Caco-2 (cell line): ENCODE results near the gene GABRG3. TPM values are rescaled to one million over a fixed set of nuclear protein-coding genes. Genes with fewer than 3 reads are reported as not detected.

Source experiments
- BruUV-seq: library from RNA; stranded (reverse); fragments of 400-500 nt; replicated peaks from 2 replicates; lab custom pipeline; 2021; lab: Mats Ljungman, UMichigan
- CTCF ChIA-PET: fragments of 300-600 bp; sonication (Branson Sonifier 250); formaldehyde crosslinking; loops from one replicate; lab custom pipeline; 2022; ENCODE audit warnings: antibody characterized with exemption; lab: Charles Lee
- POLR2A ChIA-PET: fragments of 300-600 bp; sonication (Branson Sonifier 250); formaldehyde crosslinking; loops from one replicate; lab custom pipeline; 2022; ENCODE audit warnings: antibody characterized with exemption; lab: Charles Lee
- DNase-seq, 2 experiments: peaks; one replicate each; pipeline versions ENCODE4 v3.0.0 to v3.0.0-alpha.2; 2020 to 2022
- H3K27me3 ChIP-seq: replicated peaks from 2 replicates; pipeline ENCODE4 v1.6.0; 2011; ENCODE audit warnings: low read length; ENCODE audit not compliant: control insufficient read depth, insufficient read depth
- H3K36me3 ChIP-seq: 2 replicates; pipeline ENCODE4 v1.5.1; 2011; ENCODE audit warnings: low read length; ENCODE audit not compliant: control insufficient read depth, insufficient read depth
- H3K4me1 ChIP-seq: fragments of 250-450 bp; sonication (Bioruptor Pico); 2 replicates; pipeline ENCODE4 v1.5.1; 2020; ENCODE audit warnings: mild to moderate bottlenecking
- H3K4me3 ChIP-seq: 2 replicates; pipeline ENCODE4 v1.5.1; 2011; ENCODE audit warnings: low read depth, mild to moderate bottlenecking, control low read depth, low read length
- H3K9me3 ChIP-seq: fragments of 250-450 bp; sonication (Bioruptor Pico); 2 replicates; pipeline ENCODE4 v1.5.1; 2020; ENCODE audit warnings: mild to moderate bottlenecking, moderate library complexity
- H3K27ac Mint-ChIP-seq: one replicate; pipeline ENCODE4 v1.8.0; 2022; ENCODE audit warnings: mixed read lengths; ENCODE audit not compliant: unreplicated experiment
- H3K27me3 Mint-ChIP-seq: one replicate; pipeline ENCODE4 v1.8.0; 2022; ENCODE audit warnings: mixed read lengths; ENCODE audit not compliant: insufficient read depth, unreplicated experiment
- H3K36me3 Mint-ChIP-seq: one replicate; pipeline ENCODE4 v1.8.0; 2022; ENCODE audit warnings: mild to moderate bottlenecking, mixed read lengths; ENCODE audit not compliant: insufficient read depth, unreplicated experiment
- H3K4me1 Mint-ChIP-seq: one replicate; pipeline ENCODE4 v1.8.0; 2022; ENCODE audit warnings: low read depth, mixed read lengths; ENCODE audit not compliant: unreplicated experiment
- H3K4me3 Mint-ChIP-seq: one replicate; pipeline ENCODE4 v1.8.0; 2022; ENCODE audit warnings: mild to moderate bottlenecking, moderate library complexity, mixed read lengths; ENCODE audit not compliant: unreplicated experiment
- H3K9me3 Mint-ChIP-seq: one replicate; pipeline ENCODE4 v1.8.0; 2022; ENCODE audit warnings: mixed read lengths; ENCODE audit not compliant: unreplicated experiment
- intact Hi-C: fragments of 100-400 bp; cut with micrococcal nuclease; formaldehyde crosslinking; loops from one replicate; pipeline ENCODE4 v1.10.0; 2022; ENCODE audit not compliant: unreplicated experiment
- total RNA-seq: library from RNA; stranded (reverse); gene quantifications from 2 replicates; pipeline ENCODE4 v1.2.3, GENCODE V29; 2022
- TF ChIP-seq, protein P1 (sequence below), 2 experiments: fragments of 200-600 bp in 1 of 2; IDR thresholded peaks; 1 replicate in 1 of 2; 2 replicates in 1 of 2; pipeline versions ENCODE4 v1.5.1 to v1.8.0; 2011 to 2022; ENCODE audit warnings: antibody characterized with exemption in 1 of 2, control low read depth in 1 of 2, inconsistent platforms in 1 of 2, low read depth in 1 of 2, low read length in 1 of 2, mild to moderate bottlenecking in 1 of 2, moderate library complexity in 1 of 2; ENCODE audit not compliant: insufficient read depth in 1 of 2, severe bottlenecking in 1 of 2, unreplicated experiment in 1 of 2

GABRG3 gene
- total RNA-seq, 1 experiment from 2014 or later = not detected

DNA sequence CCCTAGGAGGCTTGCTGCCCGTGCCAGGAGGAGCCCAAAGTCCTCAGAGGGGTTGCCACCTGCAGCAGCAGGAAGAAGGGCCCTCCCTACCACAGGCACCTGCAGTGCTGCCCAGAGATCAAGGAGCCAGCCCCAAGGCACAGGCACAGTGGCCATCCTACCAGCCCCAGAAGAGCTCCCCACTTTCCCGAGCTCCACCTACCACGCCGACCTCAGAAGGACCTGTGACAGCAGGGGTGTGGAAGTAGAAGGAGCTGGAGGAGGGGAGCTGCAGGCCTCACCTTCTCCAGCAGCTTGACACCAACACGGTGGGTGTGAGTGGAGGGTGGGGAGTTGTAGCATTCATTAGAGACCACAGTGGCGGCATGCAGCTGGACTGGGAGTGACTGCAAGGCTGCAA is 485.8 kb downstream of the GABRG3 start:
- H3K9me3 ChIP-seq = no peaks in the 10 kb centered on the region
- no peaks in the 10 kb centered on the region for H3K36me3 ChIP-seq
- ChIA-PET POLR2A (no interaction called here), CTCF (no interaction called here)
- intact Hi-C loops = no loop called here
- Mint-ChIP-seq H3K4me1 (no peaks in the 10 kb centered on the region), H3K27ac (no peak overlapping the region), H3K36me3 (no peaks in the 10 kb centered on the region), H3K4me3 (no peak overlapping the region), H3K9me3 (peaks cover 6% of the 10 kb centered on the region), H3K27me3 (peaks cover 7% of the 10 kb centered on the region)
- no peak overlapping the region for H3K4me3 ChIP-seq
- no TSS peak for BruUV-seq
- TF ChIP-seq, protein P1, sequence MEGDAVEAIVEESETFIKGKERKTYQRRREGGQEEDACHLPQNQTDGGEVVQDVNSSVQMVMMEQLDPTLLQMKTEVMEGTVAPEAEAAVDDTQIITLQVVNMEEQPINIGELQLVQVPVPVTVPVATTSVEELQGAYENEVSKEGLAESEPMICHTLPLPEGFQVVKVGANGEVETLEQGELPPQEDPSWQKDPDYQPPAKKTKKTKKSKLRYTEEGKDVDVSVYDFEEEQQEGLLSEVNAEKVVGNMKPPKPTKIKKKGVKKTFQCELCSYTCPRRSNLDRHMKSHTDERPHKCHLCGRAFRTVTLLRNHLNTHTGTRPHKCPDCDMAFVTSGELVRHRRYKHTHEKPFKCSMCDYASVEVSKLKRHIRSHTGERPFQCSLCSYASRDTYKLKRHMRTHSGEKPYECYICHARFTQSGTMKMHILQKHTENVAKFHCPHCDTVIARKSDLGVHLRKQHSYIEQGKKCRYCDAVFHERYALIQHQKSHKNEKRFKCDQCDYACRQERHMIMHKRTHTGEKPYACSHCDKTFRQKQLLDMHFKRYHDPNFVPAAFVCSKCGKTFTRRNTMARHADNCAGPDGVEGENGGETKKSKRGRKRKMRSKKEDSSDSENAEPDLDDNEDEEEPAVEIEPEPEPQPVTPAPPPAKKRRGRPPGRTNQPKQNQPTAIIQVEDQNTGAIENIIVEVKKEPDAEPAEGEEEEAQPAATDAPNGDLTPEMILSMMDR (IDR thresholded peaks at IDR 0.05; ENCODE audit: insufficient read depth in 1 of 2, low read depth in 1 of 2, low read length in 1 of 2, severe bottlenecking in 1 of 2, unreplicated experiment in 1 of 2) = no peak
- DNase-seq = no peak
- no peaks in the 10 kb centered on the region for H3K4me1 ChIP-seq
- no peaks in the 10 kb centered on the region for H3K27me3 ChIP-seq

DNA sequence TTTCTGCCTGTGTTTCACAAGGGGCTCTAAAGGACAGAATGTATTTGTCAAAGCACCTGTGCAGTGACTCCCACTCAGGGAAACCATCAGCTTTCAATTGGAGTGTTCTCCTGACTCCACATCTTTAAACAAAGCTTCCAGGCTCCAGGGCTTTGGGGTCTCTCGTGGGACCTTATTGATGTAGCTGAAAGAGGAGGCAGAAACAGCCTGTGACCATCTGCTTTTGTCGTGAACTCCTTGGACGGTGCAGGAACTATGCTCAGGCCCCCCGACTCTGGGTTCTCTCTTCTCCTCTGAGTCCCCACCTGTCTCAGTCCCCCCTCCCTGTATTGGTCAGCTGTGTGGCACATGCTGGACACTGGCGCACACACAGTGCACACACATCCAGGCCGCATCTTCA is 486.8 kb downstream of the GABRG3 start:
- POLR2A ChIA-PET = no interaction called here
- Mint-ChIP-seq H3K4me1 (no peaks in the 10 kb centered on the region), H3K27me3 (peaks cover 9% of the 10 kb centered on the region), H3K27ac (no peak overlapping the region), H3K36me3 (no peaks in the 10 kb centered on the region), H3K4me3 (no peak overlapping the region), H3K9me3 (peaks cover 12% of the 10 kb centered on the region)
- BruUV-seq = no TSS peak
- peaks cover 3% of the 10 kb centered on the region; the same call in 1 of the 2 replicates for H3K9me3 ChIP-seq
- intact Hi-C loops = no loop called here
- H3K4me3 ChIP-seq = no peak overlapping the region
- no peak for DNase-seq
- TF ChIP-seq, protein P1 (IDR thresholded peaks at IDR 0.05; ENCODE audit: insufficient read depth in 1 of 2, low read depth in 1 of 2, low read length in 1 of 2, severe bottlenecking in 1 of 2, unreplicated experiment in 1 of 2) = no peak
- CTCF ChIA-PET = no interaction called here
- no peaks in the 10 kb centered on the region for H3K4me1 ChIP-seq
- no peaks in the 10 kb centered on the region for H3K36me3 ChIP-seq
- no peaks in the 10 kb centered on the region for H3K27me3 ChIP-seq

DNA sequence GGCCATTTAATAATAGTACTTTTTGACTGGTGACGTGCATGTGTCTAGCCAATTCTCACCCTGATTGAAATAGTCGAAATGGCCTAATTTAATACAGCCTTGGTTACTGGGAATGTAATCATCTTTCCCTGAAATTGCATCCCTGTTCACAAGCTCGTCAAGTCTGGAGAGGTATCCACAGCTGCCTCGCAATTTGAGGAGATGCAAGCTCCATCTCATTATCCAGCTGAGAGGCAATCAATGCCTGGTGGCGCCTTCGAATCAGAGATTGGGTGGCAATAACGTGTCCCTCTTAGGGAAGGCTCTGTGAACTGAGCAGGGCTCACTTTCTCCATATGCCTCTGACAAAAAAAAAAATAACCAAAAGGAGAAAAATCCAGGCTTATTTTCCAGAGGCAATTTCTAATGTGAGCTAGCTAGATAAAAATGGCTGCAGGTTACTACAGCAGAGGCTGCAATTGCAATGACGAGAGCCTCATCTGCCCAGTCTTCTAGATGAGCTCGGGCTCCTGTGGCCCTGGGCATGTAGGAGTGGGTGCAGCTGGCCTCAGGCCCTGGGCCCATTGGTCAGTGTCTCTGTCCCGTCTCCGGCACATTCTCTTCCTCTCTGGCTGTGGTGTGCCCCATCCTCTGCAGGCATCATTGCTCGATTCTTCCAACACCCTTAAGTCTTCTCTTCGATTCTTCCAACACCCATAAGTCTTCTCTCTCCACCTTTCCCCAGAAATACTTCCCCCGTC is 487.5 kb downstream of the GABRG3 start:
- Mint-ChIP-seq H3K36me3 (no peaks in the 10 kb centered on the region), H3K9me3 (peaks cover 12% of the 10 kb centered on the region), H3K4me3 (no peak overlapping the region), H3K27me3 (peaks cover 9% of the 10 kb centered on the region), H3K27ac (no peak overlapping the region), H3K4me1 (no peaks in the 10 kb centered on the region)
- Histone ChIP-seq H3K9me3 (peaks cover 5% of the 10 kb centered on the region; the same call in 1 of the 2 replicates), H3K36me3 (no peaks in the 10 kb centered on the region), H3K4me1 (no peaks in the 10 kb centered on the region), H3K4me3 (no peak overlapping the region), H3K27me3 (no peaks in the 10 kb centered on the region)
- no TSS peak for BruUV-seq
- no peak for DNase-seq
- TF ChIP-seq, protein P1 (IDR thresholded peaks at IDR 0.05; ENCODE audit: insufficient read depth in 1 of 2, low read depth in 1 of 2, low read length in 1 of 2, severe bottlenecking in 1 of 2, unreplicated experiment in 1 of 2) = no peak
- ChIA-PET CTCF (no interaction called here), POLR2A (no interaction called here)
- intact Hi-C loops = no loop called here
